ENCODE data around the gene HSPA5.
"Not testable (repeated sequence)": the region's sequence is repeated elsewhere in the genome, so short reads cannot be mapped to it uniquely, and the experiment has no call there.

Gene HSPA5

DNA sequence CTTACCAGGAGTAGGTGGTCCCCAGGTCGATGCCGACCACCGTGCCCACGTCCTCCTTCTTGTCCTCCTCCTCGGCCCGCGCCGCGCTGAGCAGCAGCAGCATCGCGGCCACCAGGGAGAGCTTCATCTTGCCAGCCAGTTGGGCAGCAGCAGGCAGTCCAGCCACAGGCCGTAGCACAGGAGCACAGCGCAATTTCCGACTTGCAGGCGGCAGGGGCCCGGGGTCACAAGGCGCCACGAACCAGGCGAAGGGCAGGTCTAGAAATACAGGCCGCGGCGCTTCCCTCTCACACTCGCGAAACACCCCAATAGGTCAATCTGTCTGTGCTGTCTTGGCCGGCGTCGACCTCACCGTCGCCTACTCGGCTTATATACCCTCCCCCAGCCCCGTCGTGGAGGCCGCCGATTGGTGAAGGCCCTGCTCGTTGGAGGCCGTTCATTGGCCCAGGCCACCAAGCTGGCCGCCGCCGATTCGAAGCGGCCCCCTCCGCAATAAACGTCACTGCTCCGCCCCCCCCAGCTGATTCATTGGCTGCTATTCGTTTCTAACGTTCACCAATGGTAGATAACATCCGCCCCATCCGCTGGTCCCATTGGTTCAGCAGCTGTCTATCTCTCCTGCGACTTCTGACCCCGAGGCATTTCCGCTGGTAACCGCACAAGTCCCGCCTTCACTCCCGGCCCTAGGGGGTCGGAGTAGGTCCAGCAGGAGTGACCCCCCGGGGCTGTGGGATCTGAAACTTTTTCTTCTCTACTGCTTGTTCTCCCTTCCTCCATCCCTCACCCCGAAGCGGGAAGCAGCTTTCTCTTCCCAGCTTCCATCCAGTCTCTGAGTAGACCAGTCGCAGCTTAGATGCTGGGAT is at the start of gene HSPA5:
Gene HSPA5 (minus strand): TSS at position 344 of the 863 bp plus-strand sequence. CDS start 217 bp downstream, at position 127.
- Histone ChIP-seq H3K9me3 (ENCODE audit: severe bottlenecking) (no peaks in the 10 kb centered on the region), H3K27me3 (ENCODE audit: insufficient read depth, low read depth, severe bottlenecking) (no peaks in the 10 kb centered on the region)

DNA sequence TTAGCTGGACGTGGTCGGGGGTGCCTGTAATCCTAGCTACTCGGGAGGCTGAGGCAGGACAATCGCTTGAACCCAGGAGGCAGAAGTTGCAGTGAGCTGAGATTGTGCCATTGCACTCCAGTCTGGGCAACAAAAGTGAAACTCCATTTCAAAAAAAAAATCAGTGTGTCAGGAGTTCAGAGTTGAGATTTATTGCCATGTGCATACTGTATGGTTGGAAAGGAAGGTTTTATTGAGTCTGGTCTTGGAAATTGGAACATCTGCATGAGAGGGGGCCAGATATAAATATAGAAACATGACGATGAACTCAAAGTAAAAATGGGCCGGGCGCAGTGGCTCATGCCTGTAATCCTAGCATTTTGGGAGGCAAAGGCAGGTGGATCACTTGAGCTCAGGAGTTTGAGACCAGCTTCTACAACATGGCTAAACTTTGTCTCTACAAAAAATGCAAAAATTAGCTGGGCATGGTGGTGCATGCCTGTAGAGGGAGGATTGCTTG is 45.8 kb upstream of the HSPA5 start:
- H3K27ac ChIP-seq; DNase-seq; H3K4me3 ChIP-seq (ENCODE audit: low read depth, low read length); H3K9me3 ChIP-seq (ENCODE audit: severe bottlenecking); H3K27me3 ChIP-seq (ENCODE audit: insufficient read depth, low read depth, severe bottlenecking): not testable (repeated sequence)
- H3K36me3 ChIP-seq, result peaks cover 12% of the 10 kb centered on the region

More for the DNA sequence above, at the start of gene HSPA5:
- H3K36me3 ChIP-seq, result peaks cover 49% of the 10 kb centered on the region
- H3K4me3 ChIP-seq (ENCODE audit: low read depth, low read length), result peak within 1 kb of the TSS; percentile 87
- peak; percentile 100 for DNase-seq
- H3K27ac ChIP-seq, result peak within 1 kb of the TSS; percentile 91
- TF ChIP-seq, protein P1, sequence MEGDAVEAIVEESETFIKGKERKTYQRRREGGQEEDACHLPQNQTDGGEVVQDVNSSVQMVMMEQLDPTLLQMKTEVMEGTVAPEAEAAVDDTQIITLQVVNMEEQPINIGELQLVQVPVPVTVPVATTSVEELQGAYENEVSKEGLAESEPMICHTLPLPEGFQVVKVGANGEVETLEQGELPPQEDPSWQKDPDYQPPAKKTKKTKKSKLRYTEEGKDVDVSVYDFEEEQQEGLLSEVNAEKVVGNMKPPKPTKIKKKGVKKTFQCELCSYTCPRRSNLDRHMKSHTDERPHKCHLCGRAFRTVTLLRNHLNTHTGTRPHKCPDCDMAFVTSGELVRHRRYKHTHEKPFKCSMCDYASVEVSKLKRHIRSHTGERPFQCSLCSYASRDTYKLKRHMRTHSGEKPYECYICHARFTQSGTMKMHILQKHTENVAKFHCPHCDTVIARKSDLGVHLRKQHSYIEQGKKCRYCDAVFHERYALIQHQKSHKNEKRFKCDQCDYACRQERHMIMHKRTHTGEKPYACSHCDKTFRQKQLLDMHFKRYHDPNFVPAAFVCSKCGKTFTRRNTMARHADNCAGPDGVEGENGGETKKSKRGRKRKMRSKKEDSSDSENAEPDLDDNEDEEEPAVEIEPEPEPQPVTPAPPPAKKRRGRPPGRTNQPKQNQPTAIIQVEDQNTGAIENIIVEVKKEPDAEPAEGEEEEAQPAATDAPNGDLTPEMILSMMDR (IDR thresholded peaks at IDR 0.05; ENCODE audit: low read depth, low read length), result peak; percentile 38; the same call in 1 of the 2 replicates

DNA sequence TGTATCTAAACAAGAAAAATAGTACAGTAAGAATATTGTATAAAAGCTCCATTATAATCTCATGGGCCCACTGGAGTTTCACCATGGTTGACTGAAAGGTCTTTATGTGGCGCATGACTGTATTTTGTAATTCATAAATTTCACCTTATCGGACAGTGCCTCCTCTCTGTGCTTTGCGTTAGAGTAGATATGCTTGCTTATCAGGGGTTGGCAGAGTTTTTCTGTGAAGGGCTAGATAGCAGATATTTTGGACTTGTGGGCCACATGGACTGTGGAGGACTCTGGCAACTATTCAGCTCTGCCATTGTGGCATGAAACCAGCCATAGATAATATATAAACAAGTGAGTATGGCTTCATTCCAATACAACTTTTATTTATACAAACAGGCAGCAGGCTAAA is 43.7 kb upstream of the HSPA5 start:
- no peak overlapping the region for H3K27ac ChIP-seq
- peaks cover 15% of the 10 kb centered on the region for H3K36me3 ChIP-seq
- DNase-seq, result no peak
- no peak overlapping the region for H3K4me3 ChIP-seq (ENCODE audit: low read depth, low read length)
- H3K9me3 ChIP-seq (ENCODE audit: severe bottlenecking), result no peaks in the 10 kb centered on the region
- TF ChIP-seq, protein P1 (IDR thresholded peaks at IDR 0.05; ENCODE audit: low read depth, low read length), result no peak
- no peaks in the 10 kb centered on the region for H3K27me3 ChIP-seq (ENCODE audit: insufficient read depth, low read depth, severe bottlenecking)

DNA sequence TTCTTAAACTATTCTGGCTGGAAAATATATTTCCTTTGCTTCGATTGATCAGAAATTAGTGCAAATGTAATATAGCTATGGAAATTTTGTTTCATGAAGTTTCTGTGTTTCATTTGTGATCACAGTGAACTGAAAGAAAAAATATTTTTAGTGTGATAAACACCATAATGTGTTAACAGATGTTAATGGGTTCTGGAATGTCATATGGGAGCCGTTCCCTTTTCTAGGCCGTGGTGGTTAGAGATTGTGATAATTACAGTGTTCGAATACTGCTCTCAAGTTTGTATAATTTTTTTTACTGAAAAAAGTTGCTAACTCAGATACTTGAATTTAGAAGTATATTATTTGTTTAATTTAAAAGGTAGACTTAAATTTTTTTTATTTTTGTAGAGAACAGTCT is 39.8 kb upstream of the HSPA5 start:
- TF ChIP-seq, protein P1 (IDR thresholded peaks at IDR 0.05; ENCODE audit: low read depth, low read length), result no peak
- H3K27me3 ChIP-seq (ENCODE audit: insufficient read depth, low read depth, severe bottlenecking), result no peaks in the 10 kb centered on the region
- no peak for DNase-seq
- peaks cover 4% of the 10 kb centered on the region for H3K36me3 ChIP-seq
- H3K4me3 ChIP-seq (ENCODE audit: low read depth, low read length), result no peak overlapping the region
- H3K27ac ChIP-seq, result no peak overlapping the region
- no peaks in the 10 kb centered on the region for H3K9me3 ChIP-seq (ENCODE audit: severe bottlenecking)

DNA sequence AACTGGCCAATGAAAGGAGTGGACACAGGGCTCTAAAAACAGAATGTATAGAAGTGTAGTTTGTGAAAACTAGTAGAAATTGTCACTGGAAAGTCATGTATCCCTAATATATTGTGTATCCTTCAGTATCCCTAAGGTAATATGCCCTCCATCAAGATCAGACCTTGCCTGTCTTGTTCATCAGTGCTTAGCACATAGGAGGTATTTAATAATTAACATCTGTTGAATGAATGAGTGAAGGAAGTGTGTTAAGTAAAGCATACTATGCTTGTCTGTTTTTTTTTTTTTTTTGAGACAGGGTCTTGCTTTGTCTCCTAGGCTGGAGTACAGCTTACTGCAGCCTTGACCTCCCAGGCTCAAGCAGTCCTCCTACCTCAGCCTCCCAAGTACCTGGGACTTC is 36.3 kb upstream of the HSPA5 start:
- DNase-seq, result no peak
- Histone ChIP-seq H3K9me3 (ENCODE audit: severe bottlenecking) (no peaks in the 10 kb centered on the region), H3K27ac (no peak overlapping the region), H3K4me3 (ENCODE audit: low read depth, low read length) (no peak overlapping the region), H3K36me3 (peaks cover 6% of the 10 kb centered on the region), H3K27me3 (ENCODE audit: insufficient read depth, low read depth, severe bottlenecking) (no peaks in the 10 kb centered on the region)
- TF ChIP-seq, protein P1 (IDR thresholded peaks at IDR 0.05; ENCODE audit: low read depth, low read length), result no peak

DNA sequence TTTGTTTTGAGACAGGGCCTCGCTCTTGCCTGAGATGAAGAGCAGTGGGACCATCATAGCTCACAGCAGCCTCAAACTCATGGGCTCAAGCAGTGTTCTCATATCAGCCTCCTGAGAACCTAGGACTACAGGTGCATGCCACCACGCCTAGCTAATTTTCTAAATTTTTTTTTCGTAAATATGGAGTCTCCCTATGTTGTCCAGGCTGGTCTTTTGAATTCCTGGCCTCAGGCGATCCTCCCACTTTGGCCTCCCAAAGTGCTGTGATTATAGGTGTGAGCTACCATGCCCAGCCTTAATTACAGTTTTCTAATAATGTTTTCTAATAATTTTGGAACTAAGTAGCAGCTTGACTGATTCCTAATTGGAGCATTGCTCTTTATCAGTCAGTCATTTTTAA is 35.6 kb upstream of the HSPA5 start:
- Histone ChIP-seq H3K36me3 (peaks cover 13% of the 10 kb centered on the region), H3K27me3 (ENCODE audit: insufficient read depth, low read depth, severe bottlenecking) (no peaks in the 10 kb centered on the region), H3K4me3 (ENCODE audit: low read depth, low read length) (no peak overlapping the region), H3K9me3 (ENCODE audit: severe bottlenecking) (no peaks in the 10 kb centered on the region), H3K27ac (no peak overlapping the region)
- DNase-seq, result no peak
- TF ChIP-seq, protein P1 (IDR thresholded peaks at IDR 0.05; ENCODE audit: low read depth, low read length), result no peak

Measured in WERI-Rb-1 (cell line).